HEK293 (cell line): ENCODE results near the gene GNB1L.

Experiments
- CTCF ChIA-PET: fragments of 350-600 bp; formaldehyde crosslinking; extraction: SDS; loops from one replicate; lab custom pipeline; 2021; ENCODE audit warnings: antibody characterized with exemption; lab: Yijun Ruan, JAX
- POLR2A ChIA-PET: fragments of 300-600 bp; formaldehyde crosslinking; extraction: SDS; loops from one replicate; lab custom pipeline; 2020; ENCODE audit warnings: antibody characterized with exemption, inconsistent platforms; lab: Yijun Ruan, JAX
- H3K27ac ChIP-seq: fragments of 200-500 bp; sonication (Bioruptor generic); 2 replicates; pipeline ENCODE4 v1.5.1; 2014; ENCODE audit warnings: low read depth, low read length, control low read depth, inconsistent platforms; ENCODE audit errors: extremely low read depth
- H3K36me3 ChIP-seq, 2 experiments: fragments of 200-500 bp in 1 of 2; sonication (Bioruptor generic) in 1 of 2; 1 replicate in 1 of 2; 2 replicates in 1 of 2; pipeline ENCODE4 v1.5.1; 2014 to 2017; ENCODE audit warnings: inconsistent platforms in 2 of 2, low read length in 2 of 2; ENCODE audit not compliant: control insufficient read depth in 2 of 2, insufficient read depth in 1 of 2
- H3K4me1 ChIP-seq: fragments of 200-500 bp; sonication (Bioruptor generic); 2 replicates; pipeline ENCODE4 v1.5.1; 2014; ENCODE audit warnings: mild to moderate bottlenecking, low read length, inconsistent platforms; ENCODE audit not compliant: control insufficient read depth, insufficient read depth
- H3K4me3 ChIP-seq: 2 replicates; pipeline ENCODE4 v1.5.1; 2011; ENCODE audit warnings: low read depth, mild to moderate bottlenecking, control low read depth, low read length, moderate library complexity
- H3K9me3 ChIP-seq: fragments of 200-500 bp; sonication (Bioruptor generic); 2 replicates; pipeline ENCODE4 v1.5.1; 2014; ENCODE audit warnings: low read depth, low read length, inconsistent platforms; ENCODE audit not compliant: control insufficient read depth, insufficient read depth
- GLIS1 ChIP-seq: fragments of 450-650 bp; formaldehyde crosslinking; IDR thresholded peaks from 2 replicates; pipeline ENCODE4 v1.5.1; 2016; ENCODE audit warnings: missing biosample characterization, missing genetic modification characterization
- GLIS2 ChIP-seq: fragments of 450-650 bp; formaldehyde crosslinking; IDR thresholded peaks from 2 replicates; pipeline ENCODE4 v1.5.1; 2016; ENCODE audit warnings: missing biosample characterization, missing genetic modification characterization
- OSR2 ChIP-seq: fragments of 450-650 bp; formaldehyde crosslinking; IDR thresholded peaks from 2 replicates; pipeline ENCODE4 v1.5.1; 2016; ENCODE audit warnings: missing biosample characterization, missing genetic modification characterization
- SP2 ChIP-seq: fragments of 450-650 bp; formaldehyde crosslinking; IDR thresholded peaks from 2 replicates; pipeline ENCODE4 v1.5.1; 2016; ENCODE audit warnings: missing biosample characterization, missing genetic modification characterization
- SP7 ChIP-seq: fragments of 450-650 bp; formaldehyde crosslinking; IDR thresholded peaks from 2 replicates; pipeline ENCODE4 v1.5.1; 2016; ENCODE audit warnings: missing biosample characterization, missing genetic modification characterization
- WT1 ChIP-seq: fragments of 450-650 bp; formaldehyde crosslinking; IDR thresholded peaks from 2 replicates; pipeline ENCODE4 v1.5.1; 2016; ENCODE audit warnings: missing biosample characterization, missing genetic modification characterization
- ZBTB20 ChIP-seq: fragments of 450-650 bp; formaldehyde crosslinking; IDR thresholded peaks from 2 replicates; pipeline ENCODE4 v1.5.1; 2016; ENCODE audit warnings: missing biosample characterization, missing genetic modification characterization
- ZBTB8A ChIP-seq: fragments of 450-650 bp; formaldehyde crosslinking; IDR thresholded peaks from 2 replicates; pipeline ENCODE4 v1.5.1; 2016; ENCODE audit warnings: missing biosample characterization, missing genetic modification characterization
- ZFHX2 ChIP-seq: fragments of 450-650 bp; formaldehyde crosslinking; conservative IDR thresholded peaks from 2 replicates; pipeline ENCODE4 v1.5.1; 2016; ENCODE audit warnings: missing biosample characterization, missing genetic modification characterization
- ZIC2 ChIP-seq: fragments of 450-650 bp; formaldehyde crosslinking; IDR thresholded peaks from 2 replicates; pipeline ENCODE4 v1.5.1; 2016; ENCODE audit warnings: missing biosample characterization, missing genetic modification characterization
- ZNF146 ChIP-seq: fragments of 450-650 bp; formaldehyde crosslinking; IDR thresholded peaks from 2 replicates; pipeline ENCODE4 v1.5.1; 2016; ENCODE audit warnings: missing biosample characterization, missing genetic modification characterization
- ZNF416 ChIP-seq: fragments of 450-650 bp; formaldehyde crosslinking; IDR thresholded peaks from 2 replicates; pipeline ENCODE4 v1.5.1; 2016; ENCODE audit warnings: missing biosample characterization, missing genetic modification characterization
- ZNF473 ChIP-seq: fragments of 450-650 bp; formaldehyde crosslinking; IDR thresholded peaks from 2 replicates; pipeline ENCODE4 v1.5.1; 2017; ENCODE audit warnings: missing biosample characterization, missing genetic modification characterization
- TF ChIP-seq, protein P1 (sequence below): fragments of 450-650 bp; formaldehyde crosslinking; IDR thresholded peaks from 2 replicates; pipeline ENCODE4 v1.5.1; 2016; ENCODE audit warnings: missing biosample characterization, missing genetic modification characterization
- TF ChIP-seq, protein P2 (sequence below): fragments of 450-650 bp; formaldehyde crosslinking; IDR thresholded peaks from 2 replicates; pipeline ENCODE4 v1.5.1; 2017; ENCODE audit warnings: missing biosample characterization, missing genetic modification characterization
- TF ChIP-seq, protein P3 (sequence below): fragments of 450-650 bp; formaldehyde crosslinking; IDR thresholded peaks from 2 replicates; pipeline ENCODE4 v1.5.1; 2017; ENCODE audit warnings: missing biosample characterization, mild to moderate bottlenecking, missing genetic modification characterization, moderate library complexity
- TF ChIP-seq, protein P4 (sequence below): fragments of 450-650 bp; formaldehyde crosslinking; IDR thresholded peaks from 2 replicates; pipeline ENCODE4 v1.5.1; 2016; ENCODE audit warnings: missing biosample characterization, missing genetic modification characterization, borderline replicate concordance
- TF ChIP-seq, protein P5 (sequence below): fragments of 450-650 bp; formaldehyde crosslinking; IDR thresholded peaks from 2 replicates; pipeline ENCODE4 v1.5.1; 2016; ENCODE audit warnings: missing biosample characterization, missing genetic modification characterization

The GNB1L gene

DNA sequence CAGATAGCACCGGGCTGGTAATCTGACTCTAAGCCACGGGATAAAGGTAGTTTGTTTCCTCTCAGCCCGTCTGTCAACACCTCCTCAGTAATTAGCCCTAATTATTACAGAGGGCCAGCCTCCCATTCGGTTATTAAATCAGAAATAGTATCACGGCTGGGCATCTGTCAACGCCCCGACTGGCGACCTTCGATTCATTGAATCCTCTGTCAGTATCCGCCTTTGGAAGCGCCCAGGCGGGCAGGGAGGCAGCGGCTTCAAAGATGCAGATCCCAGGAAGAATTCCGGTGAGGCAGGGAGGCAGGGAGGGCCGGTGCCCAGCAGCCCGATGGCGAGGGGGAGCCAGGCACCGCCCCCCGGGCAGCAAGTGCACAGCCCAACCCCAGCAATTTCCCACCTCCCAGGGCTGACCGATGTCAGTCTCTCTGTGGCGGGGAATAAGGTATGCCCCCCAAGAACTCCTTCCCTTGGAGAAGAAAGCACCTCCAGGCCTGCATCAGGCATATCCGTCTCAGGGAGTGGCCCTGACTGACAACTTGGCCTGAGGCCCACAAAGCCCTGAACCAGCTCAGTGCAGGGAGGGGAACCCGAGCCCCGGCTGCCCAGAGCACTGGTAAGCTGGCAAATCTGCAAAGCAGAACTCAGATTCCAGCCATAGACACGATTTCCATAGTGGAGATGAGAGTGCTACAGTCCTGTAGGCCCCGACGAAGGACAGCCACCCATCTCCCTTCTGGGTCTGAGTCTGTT, 11.4 kb downstream of the GNB1L start:
- CTCF ChIA-PET: interaction anchor here (0.9 kb wide), 2 partner anchors 43 to 111 kb away, joined by 3 read pairs; no protein-coding TSS in a partner anchor
- Histone ChIP-seq H3K36me3 (peaks cover 0 to 16% of the 10 kb centered on the region in 2 experiments; a peak in 1 of 3 replicates), H3K4me1 (peaks cover 5% of the 10 kb centered on the region; the same call in 1 of the 2 replicates)
- POLR2A ChIA-PET: interaction anchor here (1.1 to 1.9 kb wide), 4 partner anchors 9 to 13 kb away, joined by 4 to 7 read pairs (median 5); partner anchors contain the start of genes GNB1L and RTL10
- TF ChIP-seq, protein P1, sequence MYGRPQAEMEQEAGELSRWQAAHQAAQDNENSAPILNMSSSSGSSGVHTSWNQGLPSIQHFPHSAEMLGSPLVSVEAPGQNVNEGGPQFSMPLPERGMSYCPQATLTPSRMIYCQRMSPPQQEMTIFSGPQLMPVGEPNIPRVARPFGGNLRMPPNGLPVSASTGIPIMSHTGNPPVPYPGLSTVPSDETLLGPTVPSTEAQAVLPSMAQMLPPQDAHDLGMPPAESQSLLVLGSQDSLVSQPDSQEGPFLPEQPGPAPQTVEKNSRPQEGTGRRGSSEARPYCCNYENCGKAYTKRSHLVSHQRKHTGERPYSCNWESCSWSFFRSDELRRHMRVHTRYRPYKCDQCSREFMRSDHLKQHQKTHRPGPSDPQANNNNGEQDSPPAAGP (tag by site-specific recombination): 0 out of 2 replicates have a peak, but pooled peaks have one; percentile 17
- TF ChIP-seq, protein P2, sequence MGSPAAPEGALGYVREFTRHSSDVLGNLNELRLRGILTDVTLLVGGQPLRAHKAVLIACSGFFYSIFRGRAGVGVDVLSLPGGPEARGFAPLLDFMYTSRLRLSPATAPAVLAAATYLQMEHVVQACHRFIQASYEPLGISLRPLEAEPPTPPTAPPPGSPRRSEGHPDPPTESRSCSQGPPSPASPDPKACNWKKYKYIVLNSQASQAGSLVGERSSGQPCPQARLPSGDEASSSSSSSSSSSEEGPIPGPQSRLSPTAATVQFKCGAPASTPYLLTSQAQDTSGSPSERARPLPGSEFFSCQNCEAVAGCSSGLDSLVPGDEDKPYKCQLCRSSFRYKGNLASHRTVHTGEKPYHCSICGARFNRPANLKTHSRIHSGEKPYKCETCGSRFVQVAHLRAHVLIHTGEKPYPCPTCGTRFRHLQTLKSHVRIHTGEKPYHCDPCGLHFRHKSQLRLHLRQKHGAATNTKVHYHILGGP (tag by site-specific recombination): no peak
- TF ChIP-seq SP7 (tag by site-specific recombination) (peak; percentile 91), WT1 (peak; percentile 96), ZBTB20 (tag by site-specific recombination) (peak; percentile 24; the same call in 1 of the 2 replicates), ZBTB8A (0 out of 2 replicates have a peak, but pooled peaks have one; percentile 51), SP2 (tag by site-specific recombination) (0 out of 2 replicates have a peak, but pooled peaks have one; percentile 6), ZNF473 (tag by site-specific recombination) (no peak), GLIS1 (peak; percentile 97), ZIC2 (peak; percentile 27; the same call in 1 of the 2 replicates), OSR2 (tag by site-specific recombination) (peak; percentile 29; the same call in 1 of the 2 replicates), ZNF416 (tag by site-specific recombination) (no peak)
- TF ChIP-seq, protein P3, sequence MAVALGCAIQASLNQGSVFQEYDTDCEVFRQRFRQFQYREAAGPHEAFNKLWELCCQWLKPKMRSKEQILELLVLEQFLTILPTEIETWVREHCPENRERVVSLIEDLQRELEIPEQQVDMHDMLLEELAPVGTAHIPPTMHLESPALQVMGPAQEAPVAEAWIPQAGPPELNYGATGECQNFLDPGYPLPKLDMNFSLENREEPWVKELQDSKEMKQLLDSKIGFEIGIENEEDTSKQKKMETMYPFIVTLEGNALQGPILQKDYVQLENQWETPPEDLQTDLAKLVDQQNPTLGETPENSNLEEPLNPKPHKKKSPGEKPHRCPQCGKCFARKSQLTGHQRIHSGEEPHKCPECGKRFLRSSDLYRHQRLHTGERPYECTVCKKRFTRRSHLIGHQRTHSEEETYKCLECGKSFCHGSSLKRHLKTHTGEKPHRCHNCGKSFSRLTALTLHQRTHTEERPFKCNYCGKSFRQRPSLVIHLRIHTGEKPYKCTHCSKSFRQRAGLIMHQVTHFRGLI: 0 out of 2 replicates have a peak, but pooled peaks have one; percentile 29
- TF ChIP-seq, protein P4, sequence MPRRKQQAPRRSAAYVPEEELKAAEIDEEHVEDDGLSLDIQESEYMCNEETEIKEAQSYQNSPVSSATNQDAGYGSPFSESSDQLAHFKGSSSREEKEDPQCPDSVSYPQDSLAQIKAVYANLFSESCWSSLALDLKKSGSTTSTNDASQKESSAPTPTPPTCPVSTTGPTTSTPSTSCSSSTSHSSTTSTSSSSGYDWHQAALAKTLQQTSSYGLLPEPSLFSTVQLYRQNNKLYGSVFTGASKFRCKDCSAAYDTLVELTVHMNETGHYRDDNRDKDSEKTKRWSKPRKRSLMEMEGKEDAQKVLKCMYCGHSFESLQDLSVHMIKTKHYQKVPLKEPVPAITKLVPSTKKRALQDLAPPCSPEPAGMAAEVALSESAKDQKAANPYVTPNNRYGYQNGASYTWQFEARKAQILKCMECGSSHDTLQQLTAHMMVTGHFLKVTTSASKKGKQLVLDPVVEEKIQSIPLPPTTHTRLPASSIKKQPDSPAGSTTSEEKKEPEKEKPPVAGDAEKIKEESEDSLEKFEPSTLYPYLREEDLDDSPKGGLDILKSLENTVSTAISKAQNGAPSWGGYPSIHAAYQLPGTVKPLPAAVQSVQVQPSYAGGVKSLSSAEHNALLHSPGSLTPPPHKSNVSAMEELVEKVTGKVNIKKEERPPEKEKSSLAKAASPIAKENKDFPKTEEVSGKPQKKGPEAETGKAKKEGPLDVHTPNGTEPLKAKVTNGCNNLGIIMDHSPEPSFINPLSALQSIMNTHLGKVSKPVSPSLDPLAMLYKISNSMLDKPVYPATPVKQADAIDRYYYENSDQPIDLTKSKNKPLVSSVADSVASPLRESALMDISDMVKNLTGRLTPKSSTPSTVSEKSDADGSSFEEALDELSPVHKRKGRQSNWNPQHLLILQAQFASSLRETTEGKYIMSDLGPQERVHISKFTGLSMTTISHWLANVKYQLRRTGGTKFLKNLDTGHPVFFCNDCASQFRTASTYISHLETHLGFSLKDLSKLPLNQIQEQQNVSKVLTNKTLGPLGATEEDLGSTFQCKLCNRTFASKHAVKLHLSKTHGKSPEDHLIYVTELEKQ (tag by site-specific recombination): 0 out of 2 replicates have a peak, but pooled peaks have one; percentile 8
- TF ChIP-seq, all 188 proteins: peak for 11
- Histone ChIP-seq H3K9me3 (no peaks in the 10 kb centered on the region), H3K4me3 (no peak overlapping the region), H3K27ac (no peak overlapping the region)

DNA sequence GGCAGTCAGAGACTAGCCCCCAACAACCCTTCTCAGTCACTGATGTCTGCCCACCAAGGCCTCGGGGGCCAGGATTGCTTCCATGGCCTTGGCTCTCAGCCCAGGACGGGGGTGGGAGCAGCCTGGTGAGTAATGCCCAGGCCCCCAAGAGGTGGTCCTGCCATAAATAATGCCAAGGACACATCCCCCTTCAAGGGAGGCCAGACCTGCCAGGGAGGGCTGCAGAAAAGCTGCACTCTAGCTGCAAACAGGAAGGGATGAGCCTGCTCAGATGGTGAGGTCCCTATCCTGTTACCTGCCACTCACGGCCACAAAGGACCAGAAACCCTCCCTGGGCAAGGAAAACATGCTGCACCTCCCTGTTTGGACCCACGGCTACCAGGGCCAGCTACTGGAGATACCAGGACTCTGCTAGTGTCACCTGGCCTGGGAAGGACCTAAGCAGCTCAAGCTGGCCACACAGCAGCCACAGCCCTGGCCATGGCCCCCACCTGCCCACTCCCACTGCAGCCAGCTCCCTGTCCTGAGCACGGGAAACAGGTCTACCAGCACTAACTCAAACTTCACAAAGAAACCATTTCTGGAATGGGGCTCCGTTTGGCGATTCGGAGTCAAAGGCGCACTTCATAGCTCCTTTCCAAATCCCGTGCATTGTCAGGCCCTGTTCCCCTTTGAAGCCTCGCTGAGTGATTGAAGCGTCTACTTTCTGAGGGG, 12.1 kb downstream of the GNB1L start:
- H3K4me1 ChIP-seq: peaks cover 5% of the 10 kb centered on the region; the same call in 1 of the 2 replicates
- ChIA-PET POLR2A (interaction anchor here (1.1 to 1.9 kb wide), 4 partner anchors 9 to 13 kb away, joined by 4 to 7 read pairs (median 5); partner anchors contain the start of genes GNB1L and RTL10), CTCF (interaction anchor here (0.9 kb wide), 2 partner anchors 42 to 112 kb away, joined by 3 read pairs; no protein-coding TSS in a partner anchor)
- peaks cover 0 to 9% of the 10 kb centered on the region in 2 experiments; a peak in 1 of 3 replicates for H3K36me3 ChIP-seq
- H3K4me3 ChIP-seq: no peak overlapping the region
- no peak overlapping the region for H3K27ac ChIP-seq
- H3K9me3 ChIP-seq: no peaks in the 10 kb centered on the region
- no peak for TF ChIP-seq ZNF146
- TF ChIP-seq, protein P3: no peak
- peak; percentile 64 for TF ChIP-seq ZFHX2 (tag by site-specific recombination)
- TF ChIP-seq GLIS1: peak; percentile 86
- TF ChIP-seq ZIC2: peak; percentile 70
- peak; percentile 61; the same call in 1 of the 2 replicates for TF ChIP-seq GLIS2
- TF ChIP-seq, protein P5, sequence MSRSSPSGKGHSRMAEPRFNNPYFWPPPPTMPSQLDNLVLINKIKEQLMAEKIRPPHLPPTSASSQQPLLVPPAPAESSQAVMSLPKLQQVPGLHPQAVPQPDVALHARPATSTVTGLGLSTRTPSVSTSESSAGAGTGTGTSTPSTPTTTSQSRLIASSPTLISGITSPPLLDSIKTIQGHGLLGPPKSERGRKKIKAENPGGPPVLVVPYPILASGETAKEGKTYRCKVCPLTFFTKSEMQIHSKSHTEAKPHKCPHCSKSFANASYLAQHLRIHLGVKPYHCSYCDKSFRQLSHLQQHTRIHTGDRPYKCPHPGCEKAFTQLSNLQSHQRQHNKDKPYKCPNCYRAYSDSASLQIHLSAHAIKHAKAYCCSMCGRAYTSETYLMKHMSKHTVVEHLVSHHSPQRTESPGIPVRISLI (tag by site-specific recombination): no peak
- TF ChIP-seq SP2 (tag by site-specific recombination): 0 out of 2 replicates have a peak, but pooled peaks have one; percentile 11
